K562 (cell line): ENCODE results near the gene PUS3. TPM values are rescaled to one million over a fixed set of nuclear protein-coding genes. Genes with fewer than 3 reads are reported as not detected.

Experiments used
- ARID2 ChIP-seq: fragments of 450-650 bp; IDR thresholded peaks from 2 replicates; pipeline ENCODE4 v1.6.1; 2017; ENCODE audit warnings: antibody characterized with exemption, mild to moderate bottlenecking
- KDM2B ChIP-seq: fragments of 250-450 bp; sonication (Bioruptor Pico); IDR thresholded peaks from 2 replicates; pipeline ENCODE4 v1.8.0; 2021; ENCODE audit warnings: mild to moderate bottlenecking, moderate library complexity
- MCM7 ChIP-seq, 2 experiments: fragments of 450-650 bp; IDR thresholded peaks; 2 replicates each; pipeline ENCODE4 v1.6.1; 2016 to 2018
- NR2C1 ChIP-seq, 2 experiments: fragments of 450-650 bp; IDR thresholded peaks; 2 replicates each; pipeline ENCODE4 v1.6.1; 2017; ENCODE audit warnings: mild to moderate bottlenecking in 2 of 2, antibody characterized with exemption in 1 of 2, inconsistent platforms in 1 of 2, missing compliant biosample characterization in 1 of 2, missing genetic modification characterization in 1 of 2
- RB1 ChIP-seq: fragments of 450-650 bp; IDR thresholded peaks from 2 replicates; pipeline ENCODE4 v1.6.1; 2017; ENCODE audit warnings: low read depth, mild to moderate bottlenecking
- RBM15 ChIP-seq: fragments of 200-400 bp; formaldehyde crosslinking; IDR thresholded peaks from 2 replicates; pipeline ENCODE4 v1.6.1; 2018; ENCODE audit warnings: mild to moderate bottlenecking, low read length, moderate library complexity; ENCODE audit not compliant: insufficient read depth
- SREBF1 ChIP-seq: fragments of 150-350 bp; IDR thresholded peaks from 2 replicates; pipeline ENCODE4 v1.6.1; 2014; ENCODE audit warnings: antibody characterized with exemption, low read depth, low read length, borderline replicate concordance
- TAF9B ChIP-seq: fragments of 450-650 bp; IDR thresholded peaks from 2 replicates; pipeline ENCODE4 v1.6.1; 2018; ENCODE audit warnings: mild to moderate bottlenecking; ENCODE audit not compliant: partially characterized antibody
- ZNF561 ChIP-seq: fragments of 450-650 bp; formaldehyde crosslinking; conservative IDR thresholded peaks from 2 replicates; pipeline ENCODE4 v1.4.0; 2020; ENCODE audit warnings: mild to moderate bottlenecking, moderate library complexity
- polyA plus RNA-seq, 8 experiments: library from polyadenylated mRNA; depleted of rRNA in 4 of 8; stranded (reverse) in 5 of 8; unstranded in 3 of 8; fragments of >200 nt; fragmentation: Nextera tagmentation in 2 of 8; fragmentation: Illumina TruSeq in 1 of 8; extraction: Ambion mirVana in 2 of 8; extraction: Trizol in 1 of 8; gene quantifications; 2 replicates each; pipeline versions ENCODE4 v1.2.1 to v1.2.3, GENCODE V29; 2011 to 2014; ENCODE audit warnings: inconsistent platforms in 1 of 8, missing spikeins in 1 of 8
- total RNA-seq, 7 experiments: library from RNA; depleted of rRNA in 6 of 7; stranded (reverse); fragments of >200 nt in 6 of 7; fragmentation: Illumina TruSeq in 2 of 7; extraction: Trizol in 2 of 7; gene quantifications; 2 replicates each; pipeline versions ENCODE4 v1.2.1 to v1.2.3, GENCODE V29; 2011 to 2021; ENCODE audit warnings: low replicate concordance in 1 of 7
- TF ChIP-seq, protein P1 (sequence below), 2 experiments: fragments of 450-650 bp in 1 of 2; sonication (generic) in 1 of 2; formaldehyde crosslinking in 1 of 2; IDR thresholded peaks; 2 replicates each; pipeline versions ENCODE4 v1.7.1 to v1.9.0; 2016 to 2022; ENCODE audit warnings: inconsistent platforms in 1 of 2, mild to moderate bottlenecking in 1 of 2, missing genetic modification reagents in 1 of 2
- TF ChIP-seq, protein P2 (sequence below): fragments of 250-450 bp; sonication (Bioruptor Pico); IDR thresholded peaks from 2 replicates; pipeline ENCODE4 v1.4.0; 2020; ENCODE audit warnings: mild to moderate bottlenecking

Gene PUS3
- total and polyA plus RNA-seq, 9 of the 15 experiments (the other 6 are each of a cell fraction or from before 2014, with no cell fraction given) = 16.5 to 49.2 (median 35.9) TPM

DNA sequence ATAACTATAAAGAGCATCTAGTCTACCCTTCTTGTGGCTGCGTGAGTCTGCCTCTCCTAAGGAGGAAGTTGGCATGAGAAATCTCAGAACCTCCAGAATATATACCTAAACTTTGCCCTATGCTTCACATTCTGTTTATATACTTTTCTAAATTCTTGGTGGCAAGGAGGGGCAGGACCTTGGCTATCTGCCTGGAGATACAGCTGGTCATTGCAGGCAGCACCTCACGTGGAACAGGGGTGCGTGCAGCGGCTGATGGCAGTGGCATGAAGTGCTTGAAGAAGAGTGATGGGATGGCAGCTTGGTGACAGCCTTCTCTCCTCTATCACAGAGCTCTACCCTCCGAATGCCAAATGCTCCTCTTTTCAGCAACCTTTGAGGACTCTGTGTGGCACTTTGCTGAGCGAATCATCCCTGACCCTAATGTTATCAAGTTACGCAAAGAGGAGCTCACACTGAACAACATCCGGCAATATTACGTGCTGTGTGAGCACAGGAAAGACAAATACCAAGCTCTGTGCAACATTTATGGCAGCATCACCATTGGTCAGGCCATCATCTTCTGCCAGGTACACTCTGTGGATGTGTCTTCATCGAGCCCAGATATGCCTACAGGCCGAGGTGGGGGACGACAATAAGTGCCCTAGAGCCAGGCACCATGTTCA is 13.8 kb upstream of the PUS3 start (continued):
- TF ChIP-seq, protein P1, sequence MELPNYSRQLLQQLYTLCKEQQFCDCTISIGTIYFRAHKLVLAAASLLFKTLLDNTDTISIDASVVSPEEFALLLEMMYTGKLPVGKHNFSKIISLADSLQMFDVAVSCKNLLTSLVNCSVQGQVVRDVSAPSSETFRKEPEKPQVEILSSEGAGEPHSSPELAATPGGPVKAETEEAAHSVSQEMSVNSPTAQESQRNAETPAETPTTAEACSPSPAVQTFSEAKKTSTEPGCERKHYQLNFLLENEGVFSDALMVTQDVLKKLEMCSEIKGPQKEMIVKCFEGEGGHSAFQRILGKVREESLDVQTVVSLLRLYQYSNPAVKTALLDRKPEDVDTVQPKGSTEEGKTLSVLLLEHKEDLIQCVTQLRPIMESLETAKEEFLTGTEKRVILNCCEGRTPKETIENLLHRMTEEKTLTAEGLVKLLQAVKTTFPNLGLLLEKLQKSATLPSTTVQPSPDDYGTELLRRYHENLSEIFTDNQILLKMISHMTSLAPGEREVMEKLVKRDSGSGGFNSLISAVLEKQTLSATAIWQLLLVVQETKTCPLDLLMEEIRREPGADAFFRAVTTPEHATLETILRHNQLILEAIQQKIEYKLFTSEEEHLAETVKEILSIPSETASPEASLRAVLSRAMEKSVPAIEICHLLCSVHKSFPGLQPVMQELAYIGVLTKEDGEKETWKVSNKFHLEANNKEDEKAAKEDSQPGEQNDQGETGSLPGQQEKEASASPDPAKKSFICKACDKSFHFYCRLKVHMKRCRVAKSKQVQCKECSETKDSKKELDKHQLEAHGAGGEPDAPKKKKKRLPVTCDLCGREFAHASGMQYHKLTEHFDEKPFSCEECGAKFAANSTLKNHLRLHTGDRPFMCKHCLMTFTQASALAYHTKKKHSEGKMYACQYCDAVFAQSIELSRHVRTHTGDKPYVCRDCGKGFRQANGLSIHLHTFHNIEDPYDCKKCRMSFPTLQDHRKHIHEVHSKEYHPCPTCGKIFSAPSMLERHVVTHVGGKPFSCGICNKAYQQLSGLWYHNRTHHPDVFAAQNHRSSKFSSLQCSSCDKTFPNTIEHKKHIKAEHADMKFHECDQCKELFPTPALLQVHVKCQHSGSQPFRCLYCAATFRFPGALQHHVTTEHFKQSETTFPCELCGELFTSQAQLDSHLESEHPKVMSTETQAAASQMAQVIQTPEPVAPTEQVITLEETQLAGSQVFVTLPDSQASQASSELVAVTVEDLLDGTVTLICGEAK (IDR thresholded peaks at IDR 0.05) = no peak
- TF ChIP-seq, protein P1 (CRISPR knock-in tag; IDR thresholded peaks at IDR 0.05) = no peak
- no peak for TF ChIP-seq ZNF561
- TF ChIP-seq SREBF1 = no peak
- no peak for TF ChIP-seq RB1
- TF ChIP-seq NR2C1 (IDR thresholded peaks at IDR 0.05) = no peak
- no peak for TF ChIP-seq NR2C1 (tag; IDR thresholded peaks at IDR 0.05)
- TF ChIP-seq ARID2 = no peak
- no peak for TF ChIP-seq MCM7 (IDR thresholded peaks at IDR 0.05)
- no peak for TF ChIP-seq TAF9B
- TF ChIP-seq, protein P2, sequence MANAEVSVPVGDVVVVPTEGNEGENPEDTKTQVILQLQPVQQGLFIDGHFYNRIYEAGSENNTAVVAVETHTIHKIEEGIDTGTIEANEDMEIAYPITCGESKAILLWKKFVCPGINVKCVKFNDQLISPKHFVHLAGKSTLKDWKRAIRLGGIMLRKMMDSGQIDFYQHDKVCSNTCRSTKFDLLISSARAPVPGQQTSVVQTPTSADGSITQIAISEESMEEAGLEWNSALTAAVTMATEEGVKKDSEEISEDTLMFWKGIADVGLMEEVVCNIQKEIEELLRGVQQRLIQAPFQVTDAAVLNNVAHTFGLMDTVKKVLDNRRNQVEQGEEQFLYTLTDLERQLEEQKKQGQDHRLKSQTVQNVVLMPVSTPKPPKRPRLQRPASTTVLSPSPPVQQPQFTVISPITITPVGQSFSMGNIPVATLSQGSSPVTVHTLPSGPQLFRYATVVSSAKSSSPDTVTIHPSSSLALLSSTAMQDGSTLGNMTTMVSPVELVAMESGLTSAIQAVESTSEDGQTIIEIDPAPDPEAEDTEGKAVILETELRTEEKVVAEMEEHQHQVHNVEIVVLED (CRISPR knock-in tag) = no peak
- no peak for TF ChIP-seq KDM2B (CRISPR knock-in tag)
- no peak for TF ChIP-seq RBM15
- TF ChIP-seq, all 486 proteins: peak for 0
